OCI-LY7 (cell line): ENCODE data around the gene LHFPL2. TPM values are rescaled to one million over a fixed set of nuclear protein-coding genes. Genes with fewer than 3 reads are reported as not detected.
A peak's percentile ranks its signal among the peaks of the same experiment; 100 is the strongest.

Experiments
- BruUV-seq: library from RNA; stranded (reverse); fragments of 400-500 nt; replicated peaks from 2 replicates; lab custom pipeline; 2021; lab: Mats Ljungman, UMichigan
- CTCF ChIA-PET: fragments of 300-600 bp; sonication (Branson Sonifier 250); formaldehyde crosslinking; loops from one replicate; lab custom pipeline; 2022; ENCODE audit warnings: antibody characterized with exemption; ENCODE audit not compliant: unreplicated experiment; lab: Charles Lee
- POLR2A ChIA-PET: fragments of 300-600 bp; sonication (Branson Sonifier 250); formaldehyde crosslinking; loops from one replicate; lab custom pipeline; 2022; ENCODE audit warnings: antibody characterized with exemption; lab: Charles Lee
- DNase-seq: peaks from one replicate; pipeline ENCODE4 v3.0.0-alpha.2; 2015; ENCODE audit warnings: low spot score
- H2AFZ ChIP-seq: fragments of 200-600 bp; sonication (generic), shearing (Covaris generic); 2 replicates; pipeline ENCODE4 v1.6.1; 2014; ENCODE audit warnings: mild to moderate bottlenecking, antibody characterized with exemption, low read length, moderate library complexity
- H3K27ac ChIP-seq: fragments of 200-600 bp; sonication (generic); 2 replicates; pipeline ENCODE4 v1.5.1; 2014; ENCODE audit warnings: mixed run types, low read depth, mild to moderate bottlenecking, moderate library complexity, low read length, inconsistent platforms; ENCODE audit not compliant: poor library complexity, severe bottlenecking
- H3K36me3 ChIP-seq: fragments of 200-600 bp; sonication (generic); 2 replicates; pipeline ENCODE4 v1.6.1; 2014; ENCODE audit warnings: mild to moderate bottlenecking, antibody characterized with exemption, low read length, moderate library complexity, mixed read lengths; ENCODE audit not compliant: insufficient read depth
- H3K4me1 ChIP-seq: fragments of 200-600 bp; sonication (generic); 2 replicates; pipeline ENCODE4 v1.5.1; 2014; ENCODE audit warnings: mild to moderate bottlenecking, low read length; ENCODE audit not compliant: insufficient read depth, poor library complexity, severe bottlenecking
- H3K4me2 ChIP-seq: fragments of 200-600 bp; sonication (generic); 2 replicates; pipeline ENCODE4 v1.6.1; 2014; ENCODE audit warnings: mild to moderate bottlenecking, low read length
- H3K4me3 ChIP-seq: fragments of 200-600 bp; sonication (generic); 2 replicates; pipeline ENCODE4 v1.5.1; 2014; ENCODE audit warnings: mild to moderate bottlenecking, low read depth, low read length; ENCODE audit not compliant: poor library complexity, severe bottlenecking
- H3K79me2 ChIP-seq: fragments of 200-600 bp; sonication (generic); 2 replicates; pipeline ENCODE4 v1.6.1; 2016; ENCODE audit warnings: low read depth, mild to moderate bottlenecking, low read length, moderate library complexity, mixed read lengths; ENCODE audit not compliant: insufficient read depth
- H3K9me2 ChIP-seq: fragments of 200-600 bp; sonication (generic); 2 replicates; pipeline ENCODE4 v1.6.1; 2016; ENCODE audit warnings: mild to moderate bottlenecking, low read length, mixed read lengths; ENCODE audit not compliant: insufficient read depth
- H3K9me3 ChIP-seq: fragments of 200-600 bp; sonication (generic); 2 replicates; pipeline ENCODE4 v1.6.1; 2014; ENCODE audit warnings: mild to moderate bottlenecking, mixed run types, low read length, mixed read lengths
- H4K20me1 ChIP-seq: fragments of 200-600 bp; sonication (generic); 2 replicates; pipeline ENCODE4 v1.6.1; 2014; ENCODE audit warnings: mild to moderate bottlenecking, antibody characterized with exemption, low read length, moderate library complexity, mixed read lengths; ENCODE audit not compliant: insufficient read depth
- CTCF ChIP-seq: fragments of 200-600 bp; sonication (generic); conservative IDR thresholded peaks from 2 replicates; pipeline ENCODE4 v1.5.1; 2014; ENCODE audit warnings: mild to moderate bottlenecking, antibody characterized with exemption, low read length, moderate library complexity, mixed read lengths
- EZH2phosphoT487 ChIP-seq: fragments of 200-600 bp; sonication (generic); IDR thresholded peaks from 2 replicates; pipeline ENCODE4 v1.6.1; 2018; ENCODE audit warnings: low read depth, borderline replicate concordance, mild to moderate bottlenecking, mixed run types, antibody characterized with exemption, low read length, moderate library complexity, mixed read lengths
- intact Hi-C: fragments of 100-400 bp; cut with micrococcal nuclease; formaldehyde crosslinking; loops from one replicate; pipeline ENCODE4 v1.10.0; 2022; ENCODE audit not compliant: unreplicated experiment
- total RNA-seq, 2 experiments: library from RNA; depleted of rRNA in 1 of 2; stranded (reverse); fragments of >200 nt in 1 of 2; shearing (Covaris generic) in 1 of 2; gene quantifications; 2 replicates each; pipeline ENCODE4 v1.2.3, GENCODE V29; 2014 to 2022

LHFPL2 gene
- total RNA-seq, 2 experiments from 2014 or later = 12.2 to 24.0 TPM

GRCh38 chr5:78665534-78665933 is 17.0 kb upstream of the LHFPL2 start:
- Histone ChIP-seq H3K4me3 (no peak overlapping the region), H3K79me2 (no peaks in the 10 kb centered on the region), H3K4me1 (peaks cover 53% of the 10 kb centered on the region), H3K36me3 (no peaks in the 10 kb centered on the region), H3K9me3 (no peaks in the 10 kb centered on the region), H2AFZ (no peak overlapping the region), H4K20me1 (no peaks in the 10 kb centered on the region), H3K9me2 (no peaks in the 10 kb centered on the region), H3K27ac (no peak overlapping the region), H3K4me2 (peak overlapping the region; percentile 12; the same call in 1 of the 2 replicates)
- no peak for DNase-seq
- BruUV-seq = no TSS peak
- intact Hi-C loops = no loop called here
- TF ChIP-seq CTCF (no peak), EZH2phosphoT487 (no peak)
- ChIA-PET CTCF (no interaction called here), POLR2A (interaction anchor here (0.6 to 1.6 kb wide), 4 partner anchors 9 to 242 kb away, joined by 3 to 5 read pairs (median 3); no protein-coding TSS in a partner anchor)

GRCh38 chr5:78662323-78662722 is 13.8 kb upstream of the LHFPL2 start:
- TF ChIP-seq CTCF (no peak), EZH2phosphoT487 (no peak)
- no peaks in the 10 kb centered on the region; the same call in 1 of the 2 replicates for H3K36me3 ChIP-seq
- H3K9me2 ChIP-seq = no peaks in the 10 kb centered on the region
- DNase-seq = no peak
- intact Hi-C loops = no loop called here
- H3K4me2 ChIP-seq = peak overlapping the region; percentile 36; the same call in 1 of the 2 replicates
- H3K4me1 ChIP-seq = peaks cover 39% of the 10 kb centered on the region
- ChIA-PET CTCF (no interaction called here), POLR2A (interaction anchor here (0.6 to 1.5 kb wide), 7 partner anchors 8 to 129 kb away, joined by 3 to 8 read pairs (median 3); partner anchors contain the start of gene LHFPL2)
- no peak overlapping the region for H3K4me3 ChIP-seq
- H2AFZ ChIP-seq = no peak overlapping the region
- H3K9me3 ChIP-seq = no peaks in the 10 kb centered on the region
- H3K79me2 ChIP-seq = no peaks in the 10 kb centered on the region
- H4K20me1 ChIP-seq = no peaks in the 10 kb centered on the region
- H3K27ac ChIP-seq = no peak overlapping the region
- BruUV-seq = no TSS peak

GRCh38 chr5:78661691-78662090 is 13.1 kb upstream of the LHFPL2 start:
- no peak overlapping the region for H2AFZ ChIP-seq
- no peaks in the 10 kb centered on the region for H3K9me3 ChIP-seq
- CTCF ChIA-PET = no interaction called here
- BruUV-seq = no TSS peak
- peak overlapping the region; percentile 16 for H3K27ac ChIP-seq
- peak overlapping the region; percentile 36 for H3K4me2 ChIP-seq
- DNase-seq = peak; percentile 39
- no peak overlapping the region for H3K4me3 ChIP-seq
- POLR2A ChIA-PET = interaction anchor here (0.7 to 1.3 kb wide), 3 partner anchors 8 to 12 kb away, joined by 4 to 8 read pairs (median 5); partner anchors contain the start of gene LHFPL2
- TF ChIP-seq EZH2phosphoT487 (no peak), CTCF (no peak)
- H3K79me2 ChIP-seq = no peaks in the 10 kb centered on the region
- intact Hi-C loops = no loop called here
- H4K20me1 ChIP-seq = no peaks in the 10 kb centered on the region
- H3K4me1 ChIP-seq = peaks cover 38% of the 10 kb centered on the region
- H3K9me2 ChIP-seq = no peaks in the 10 kb centered on the region
- no peaks in the 10 kb centered on the region; the same call in 1 of the 2 replicates for H3K36me3 ChIP-seq
